ENCODE data around the gene PRND. TPM values are rescaled to one million over a fixed set of nuclear protein-coding genes. Genes with fewer than 3 reads are reported as not detected.

Gene PRND
- total and polyA plus RNA-seq, 2 of the 13 experiments (the other 11 are each of a cell fraction or from before 2014, with no cell fraction given), result not detected

- WGBS (ENCODE audit: low lambda C conversion rate), result 55% methylated on average over 12 of the region's 12 CpGs
- DNase-seq (ENCODE audit: low spot score) (no peak), ATAC-seq (no peak), FAIRE-seq (no peak)
- Histone ChIP-seq H3K9ac (ENCODE audit: insufficient read depth, low read depth, low read length) (no peak overlapping the region), H3K27me3 (ENCODE audit: control insufficient read depth in 1 of 2, insufficient read depth in 2 of 2, low read length in 2 of 2) (peaks cover 3 to 54% of the 10 kb centered on the region in 2 experiments), H3K9me3 (ENCODE audit: low read length) (no peaks in the 10 kb centered on the region), H3K36me3 (replicated peaks in 1 of 2; ENCODE audit: control insufficient read depth in 1 of 2, insufficient read depth in 2 of 2, low read length in 2 of 2) (no peaks in the 10 kb centered on the region), H3K4me1 (ENCODE audit: insufficient read depth, low read length) (peaks cover 17% of the 10 kb centered on the region), H2AFZ (ENCODE audit: low read length) (no peak overlapping the region), H3K27ac (ENCODE audit: extremely low read length, insufficient read depth, low read length) (no peak overlapping the region), H3K79me2 (ENCODE audit: insufficient read depth, low read length) (no peaks in the 10 kb centered on the region), H3K4me3 (replicated peaks in 1 of 3; ENCODE audit: insufficient read depth in 1 of 3, low read depth in 2 of 3, low read length in 3 of 3) (no peak overlapping the region), H4K20me1 (ENCODE audit: insufficient read depth, low read length) (no peaks in the 10 kb centered on the region), H3K4me2 (ENCODE audit: low read depth, low read length) (no peak overlapping the region)
- intact Hi-C loops (cut with micrococcal nuclease; ENCODE audit: unreplicated experiment) (no loop called here), in situ Hi-C loops (cut with HindIII; ENCODE audit: extremely low pct_ligation_motif_present, low pct_unique_long_range_greater_than_20kb) (no loop called here)
- TF ChIP-seq, protein P1, sequence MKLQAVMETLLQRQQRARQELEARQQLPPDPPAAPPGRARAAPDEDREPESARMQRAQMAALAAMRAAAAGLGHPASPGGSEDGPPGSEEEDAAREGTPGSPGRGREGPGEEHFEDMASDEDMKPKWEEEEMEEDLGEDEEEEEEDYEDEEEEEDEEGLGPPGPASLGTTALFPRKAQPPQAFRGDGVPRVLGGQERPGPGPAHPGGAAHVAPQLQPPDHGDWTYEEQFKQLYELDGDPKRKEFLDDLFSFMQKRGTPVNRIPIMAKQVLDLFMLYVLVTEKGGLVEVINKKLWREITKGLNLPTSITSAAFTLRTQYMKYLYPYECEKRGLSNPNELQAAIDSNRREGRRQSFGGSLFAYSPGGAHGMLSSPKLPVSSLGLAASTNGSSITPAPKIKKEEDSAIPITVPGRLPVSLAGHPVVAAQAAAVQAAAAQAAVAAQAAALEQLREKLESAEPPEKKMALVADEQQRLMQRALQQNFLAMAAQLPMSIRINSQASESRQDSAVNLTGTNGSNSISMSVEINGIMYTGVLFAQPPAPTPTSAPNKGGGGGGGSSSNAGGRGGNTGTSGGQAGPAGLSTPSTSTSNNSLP (IDR thresholded peaks at IDR 0.05; ENCODE audit: low read depth, low read length), result no peak
- TF ChIP-seq ZNF20 (CRISPR knock-in tag; IDR thresholded peaks at IDR 0.05) (no peak), EHMT2 (IDR thresholded peaks at IDR 0.05; ENCODE audit: borderline replicate concordance, low read depth, low read length) (no peak), NFRKB (IDR thresholded peaks at IDR 0.05) (no peak), NPAS2 (CRISPR knock-in tag; IDR thresholded peaks at IDR 0.05; ENCODE audit: borderline replicate concordance) (no peak)
- CTCF ChIA-PET (ENCODE audit: low intra/inter-chr PET ratio, low total read pairs), result interaction anchor here (1.3 kb wide), 1 partner anchor 111 kb away, joined by 7 read pairs; no protein-coding TSS in a partner anchor
- BruUV-seq (replicated peaks), result no TSS peak
- POLR2A ChIA-PET, result no interaction called here
Observed at GRCh38 chr20:4717816-4718570, 3.7 kb upstream of the PRND start.

DNA sequence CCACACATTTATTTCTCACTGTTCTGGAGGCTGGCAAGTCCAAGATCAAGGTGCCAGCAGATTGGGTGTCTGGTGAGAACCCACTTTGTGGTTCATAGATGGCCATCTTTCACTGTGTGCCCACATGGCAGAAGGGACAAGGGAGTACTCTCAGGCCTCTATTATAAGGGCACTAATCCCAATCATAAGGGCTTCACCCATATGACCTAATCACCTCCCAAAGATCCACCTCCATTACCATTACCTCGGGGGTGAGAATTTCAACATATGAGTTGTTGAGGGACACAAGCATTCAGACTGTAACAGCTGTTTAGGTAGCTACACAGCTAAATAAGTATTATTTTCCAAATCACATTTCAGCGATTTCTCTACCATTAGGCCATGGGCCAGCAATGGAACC is 2.5 kb upstream of the PRND start:
- Histone ChIP-seq H3K36me3 (replicated peaks in 1 of 2; ENCODE audit: control insufficient read depth in 1 of 2, insufficient read depth in 2 of 2, low read length in 2 of 2) (no peaks in the 10 kb centered on the region), H3K9ac (ENCODE audit: insufficient read depth, low read depth, low read length) (no peak overlapping the region), H4K20me1 (ENCODE audit: insufficient read depth, low read length) (no peaks in the 10 kb centered on the region), H3K79me2 (ENCODE audit: insufficient read depth, low read length) (no peaks in the 10 kb centered on the region), H3K27ac (ENCODE audit: extremely low read length, insufficient read depth, low read length) (no peak overlapping the region), H2AFZ (ENCODE audit: low read length) (no peak overlapping the region), H3K4me2 (ENCODE audit: low read depth, low read length) (no peak overlapping the region), H3K4me1 (ENCODE audit: insufficient read depth, low read length) (peaks cover 17% of the 10 kb centered on the region), H3K4me3 (replicated peaks in 1 of 3; ENCODE audit: insufficient read depth in 1 of 3, low read depth in 2 of 3, low read length in 3 of 3) (no peak overlapping the region), H3K27me3 (ENCODE audit: control insufficient read depth in 1 of 2, insufficient read depth in 2 of 2, low read length in 2 of 2) (peaks cover 3 to 48% of the 10 kb centered on the region in 2 experiments), H3K9me3 (ENCODE audit: low read length) (no peaks in the 10 kb centered on the region)
- intact Hi-C loops (cut with micrococcal nuclease; ENCODE audit: unreplicated experiment) (no loop called here), in situ Hi-C loops (cut with HindIII; ENCODE audit: extremely low pct_ligation_motif_present, low pct_unique_long_range_greater_than_20kb) (no loop called here)
- ATAC-seq (no peak), FAIRE-seq (no peak), DNase-seq (ENCODE audit: low spot score) (no peak)
- no TSS peak for BruUV-seq (replicated peaks)
- CTCF ChIA-PET (ENCODE audit: low intra/inter-chr PET ratio, low total read pairs), result interaction anchor here (4.8 kb wide), 1 partner anchor 110 kb away, joined by 210 read pairs; no protein-coding TSS in a partner anchor
- 55% methylated on average over 2 of the region's 2 CpGs for WGBS (ENCODE audit: low lambda C conversion rate)
- POLR2A ChIA-PET, result interaction anchor here (1.1 kb wide), 1 partner anchor 106 kb away, joined by 3 read pairs; no protein-coding TSS in a partner anchor
- TF ChIP-seq ZNF530 (CRISPR knock-in tag; IDR thresholded peaks at IDR 0.05; ENCODE audit: low read depth) (no peak), HMGXB4 (CRISPR knock-in tag; IDR thresholded peaks at IDR 0.05; ENCODE audit: borderline replicate concordance in 1 of 2, low read depth in 1 of 2) (0 out of 4 replicates have a peak, but pooled peaks of 1 of the 2 experiments have one; percentile 33), ZNF782 (CRISPR knock-in tag; IDR thresholded peaks at IDR 0.05; ENCODE audit: borderline replicate concordance) (no peak), ATM (IDR thresholded peaks at IDR 0.05; ENCODE audit: borderline replicate concordance) (no peak), HMGA1 (CRISPR knock-in tag; conservative IDR thresholded peaks at IDR 0.05) (no peak), ZNF101 (CRISPR knock-in tag; IDR thresholded peaks at IDR 0.05; ENCODE audit: borderline replicate concordance, low read depth) (no peak), ZSCAN20 (CRISPR knock-in tag; IDR thresholded peaks at IDR 0.05; ENCODE audit: borderline replicate concordance) (no peak), ZNF564 (CRISPR knock-in tag; IDR thresholded peaks at IDR 0.05) (0 out of 2 replicates have a peak, but pooled peaks have one; percentile 34), TBP (CRISPR knock-in tag; IDR thresholded peaks at IDR 0.05) (no peak), MBD4 (IDR thresholded peaks at IDR 0.05; ENCODE audit: borderline replicate concordance, low read length) (no peak)

Measured in HepG2 (cell line).